HG02642 (cell line): ENCODE measurements around the gene PLEKHH1.
"Not testable (repeated sequence)": the region's sequence is repeated elsewhere in the genome, so short reads cannot be mapped to it uniquely, and the experiment has no call there.

Experiments
- ATAC-seq: cut with Tn5 transposase; IDR thresholded peaks from one replicate; pipeline ENCODE4 v1.9.1; 2021; ENCODE audit warnings: mild to moderate bottlenecking; ENCODE audit not compliant: unreplicated experiment, poor library complexity

The PLEKHH1 gene

DNA sequence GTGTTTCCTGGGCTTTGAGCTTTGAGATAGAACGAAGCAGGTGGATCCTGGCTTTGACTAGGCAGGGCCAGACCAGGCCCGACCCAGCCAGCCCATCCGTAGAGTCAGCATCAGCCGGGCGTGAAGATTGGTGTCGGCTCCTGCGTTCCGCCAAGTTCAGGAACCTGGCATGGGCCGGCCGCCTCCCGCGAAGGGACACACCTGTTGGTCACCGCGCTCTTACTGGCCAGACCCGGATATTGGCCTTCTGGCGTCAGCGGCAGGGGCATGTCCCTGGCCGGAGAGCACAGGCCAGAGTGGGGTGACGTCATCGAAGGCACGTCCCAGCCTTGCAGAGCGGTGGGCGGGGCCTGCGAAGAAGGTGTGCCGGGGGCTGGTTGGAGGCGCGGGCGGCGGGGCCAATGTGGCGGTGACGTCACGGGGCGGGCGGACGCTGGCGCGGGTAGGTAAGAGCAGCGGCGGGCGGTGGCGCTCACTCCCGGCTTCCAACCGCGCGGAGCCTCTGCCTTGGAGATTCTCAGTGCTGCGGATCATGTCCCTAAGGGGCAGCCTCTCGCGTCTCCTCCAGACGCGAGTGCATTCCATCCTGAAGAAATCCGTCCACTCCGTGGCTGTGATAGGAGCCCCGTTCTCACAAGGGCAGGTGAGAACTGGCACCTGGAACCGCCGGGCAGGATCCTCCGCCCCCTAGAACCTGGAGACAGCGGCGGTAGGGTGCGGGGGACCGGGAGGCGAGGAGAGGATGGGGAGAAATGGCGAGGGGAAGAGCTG, 86.5 kb downstream of the PLEKHH1 start, which contains the start of gene ARG2:
ARG2 (plus strand) TSS at position 475 of the 771 bp plus-strand sequence; CDS start at position 533, 58 bp downstream.
- peak; percentile 96 for ATAC-seq

DNA sequence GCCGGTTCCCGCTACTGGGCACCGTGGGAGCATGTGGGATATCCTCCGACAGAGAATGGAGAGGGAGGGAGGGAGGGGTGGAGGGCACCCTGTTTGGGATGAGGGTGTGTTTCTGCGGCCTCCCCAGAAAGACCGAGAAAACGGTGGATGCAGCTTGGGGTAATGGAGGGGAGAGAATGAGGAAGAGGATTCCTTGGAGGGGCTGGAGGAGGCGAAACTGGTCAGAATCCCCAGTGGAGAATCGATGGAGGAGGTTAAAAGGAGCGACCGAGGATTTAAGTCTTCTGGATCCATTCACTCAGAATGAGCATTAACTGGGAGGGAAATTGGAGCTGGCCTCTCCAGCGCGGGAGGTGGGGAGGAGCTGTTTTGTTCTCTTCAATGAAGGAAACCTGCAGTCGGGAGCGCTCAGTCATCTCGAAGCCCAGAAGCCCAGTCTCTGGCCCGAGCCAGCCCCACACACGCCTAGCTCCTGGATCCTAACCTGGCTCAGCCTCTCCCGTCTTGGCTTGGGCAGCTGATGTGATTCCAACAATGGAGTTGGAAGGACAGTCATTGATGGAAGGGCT, 87.2 kb downstream of the PLEKHH1 start:
- no peak for ATAC-seq

DNA sequence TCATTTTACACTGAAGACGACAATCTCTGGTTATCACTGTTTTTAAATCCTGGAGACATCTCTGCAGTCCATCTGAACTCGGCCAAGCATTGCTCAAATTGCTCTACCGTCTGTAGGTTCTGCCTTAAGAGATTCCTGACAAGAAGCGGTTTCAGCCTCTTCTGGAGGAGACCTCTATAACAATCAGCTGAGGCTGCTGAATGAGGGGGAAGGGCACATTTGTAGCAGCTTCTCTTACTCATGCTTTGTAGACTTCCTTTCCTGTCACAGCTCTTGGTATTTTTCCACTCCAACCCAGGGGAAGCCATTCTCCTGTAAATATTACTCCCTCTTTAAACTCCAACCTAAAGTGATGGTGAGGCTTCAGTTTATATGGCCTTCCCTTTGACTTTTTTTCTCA, 89.6 kb downstream of the PLEKHH1 start:
- ATAC-seq, result no peak

DNA sequence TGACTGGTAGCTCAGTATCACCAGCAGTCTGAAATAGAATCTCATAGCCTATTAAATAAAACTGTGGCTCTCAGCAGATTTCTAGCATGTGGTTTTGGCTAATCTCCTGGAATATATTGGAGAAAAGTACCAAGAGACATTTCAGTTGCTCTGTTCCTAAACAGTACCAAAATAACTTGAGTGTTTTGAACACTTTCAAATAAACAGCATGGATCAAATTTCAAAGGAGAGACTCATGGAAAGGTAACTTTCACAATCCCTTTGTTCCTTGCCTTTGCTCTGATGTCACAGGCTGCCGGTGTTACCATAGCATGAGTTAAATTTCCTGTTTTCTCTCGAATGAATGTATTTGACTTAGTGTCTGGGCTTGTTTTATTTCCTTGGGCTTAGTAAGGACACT, 90.0 kb downstream of the PLEKHH1 start:
- ATAC-seq, result no peak

DNA sequence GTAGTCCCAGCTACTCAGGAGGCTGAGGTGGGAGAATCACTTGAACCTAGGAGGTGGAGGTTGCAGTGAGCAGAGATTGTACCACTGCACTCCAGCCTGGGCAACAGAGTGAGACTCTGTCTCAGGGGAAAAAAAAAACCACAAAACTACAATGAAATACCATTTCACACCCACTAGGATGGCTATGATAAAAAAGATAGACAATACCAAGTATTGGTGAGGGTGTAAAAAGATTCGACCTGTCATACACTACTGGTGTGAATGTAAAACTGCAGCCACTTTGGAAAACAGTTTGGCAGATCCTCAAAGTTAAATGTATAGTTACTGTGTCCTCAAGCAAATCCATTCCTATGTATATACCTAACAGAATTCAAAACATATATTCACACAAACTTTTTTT, 93.0 kb downstream of the PLEKHH1 start:
- not testable (repeated sequence) for ATAC-seq

DNA sequence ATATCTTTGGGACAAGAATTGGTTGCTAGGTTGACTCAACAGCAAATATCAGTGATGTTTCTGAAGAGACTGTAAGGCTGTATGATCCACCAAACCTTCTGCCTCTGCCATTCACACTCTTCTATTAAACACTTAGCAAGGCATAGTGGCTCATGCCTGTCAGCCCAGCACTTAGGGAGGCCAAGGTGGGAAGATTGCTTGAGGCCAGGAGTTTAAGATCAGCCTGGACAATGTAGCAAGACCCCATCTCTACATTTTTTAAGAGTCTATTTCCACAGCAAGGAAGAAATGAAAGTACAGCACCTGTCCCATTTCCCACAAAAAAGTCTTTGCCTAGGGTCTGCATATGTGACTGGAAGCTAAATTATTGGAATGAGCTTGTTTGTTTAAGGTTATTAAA, 94.4 kb downstream of the PLEKHH1 start:
- ATAC-seq, result no peak

DNA sequence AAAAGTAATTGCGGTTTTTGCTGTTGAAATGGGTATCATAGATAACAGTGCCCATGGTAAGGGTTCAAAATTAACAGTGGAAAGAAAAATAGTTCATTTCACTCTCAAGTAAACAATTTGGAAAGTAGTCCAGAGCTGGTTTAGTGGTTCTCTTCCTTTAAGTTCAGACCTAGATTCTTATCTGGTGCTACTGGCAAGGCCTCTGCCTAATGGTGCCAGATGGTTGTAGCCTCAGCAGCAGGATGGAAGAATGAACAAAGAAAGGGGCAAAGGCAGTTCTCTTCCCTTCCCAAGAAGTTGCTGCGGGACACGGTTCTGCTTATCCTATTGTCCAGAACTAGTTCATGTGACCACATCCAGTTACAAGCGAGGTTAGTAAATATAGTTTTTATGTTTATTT, 97.1 kb downstream of the PLEKHH1 start:
- no peak for ATAC-seq

DNA sequence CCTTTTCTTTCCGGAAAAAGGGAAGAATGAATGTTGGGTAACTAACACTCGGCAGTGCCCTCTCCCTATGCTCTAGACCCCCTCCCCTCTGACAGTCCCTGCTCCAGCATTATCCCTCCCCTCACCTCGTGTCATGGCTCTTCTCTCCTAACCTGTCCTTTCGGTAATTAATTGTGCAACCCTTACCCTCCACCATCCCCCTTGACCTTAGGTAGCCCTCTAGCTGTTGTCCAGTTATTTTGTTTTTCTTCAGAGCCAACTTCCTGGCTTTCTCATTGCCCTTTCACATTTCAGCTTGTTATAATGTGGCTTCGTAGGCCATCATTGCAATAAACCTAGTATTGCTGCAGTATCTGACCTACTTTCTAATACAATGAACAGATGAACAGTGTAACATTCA, 97.8 kb downstream of the PLEKHH1 start:
- no peak for ATAC-seq

DNA sequence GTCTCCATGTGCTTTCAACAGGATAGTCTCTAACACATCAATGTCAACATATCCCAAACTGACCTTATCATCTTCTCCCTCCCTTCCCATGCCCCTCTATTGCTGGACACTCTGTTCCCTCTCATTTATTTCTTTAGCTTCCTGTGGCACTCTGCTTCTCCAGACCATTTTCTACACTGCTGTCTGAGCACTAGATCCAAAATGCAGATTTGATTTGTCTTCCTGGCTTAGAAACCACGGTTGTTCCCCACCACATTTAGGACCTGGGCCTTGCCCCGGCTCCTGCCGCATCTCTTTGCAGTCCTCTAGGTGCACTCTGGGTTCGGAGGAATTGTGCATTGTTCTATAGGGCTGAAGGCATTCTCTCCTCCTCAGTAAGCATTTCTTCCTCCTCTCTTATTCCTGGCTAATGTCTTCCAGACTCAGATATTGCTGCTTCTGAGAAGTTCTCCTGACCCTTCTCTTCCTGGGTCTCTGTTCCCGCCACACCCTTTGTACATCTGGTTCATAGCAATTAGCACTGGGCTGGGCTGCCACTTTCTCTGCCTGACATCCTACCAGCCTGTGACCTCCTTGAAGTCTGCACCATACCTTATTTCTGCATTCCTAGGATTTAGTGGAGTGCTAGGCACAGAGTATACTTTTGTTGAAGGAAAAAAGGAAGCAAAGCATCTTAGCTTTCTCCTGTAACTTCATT, 100.5 kb downstream of the PLEKHH1 start:
- no peak for ATAC-seq

DNA sequence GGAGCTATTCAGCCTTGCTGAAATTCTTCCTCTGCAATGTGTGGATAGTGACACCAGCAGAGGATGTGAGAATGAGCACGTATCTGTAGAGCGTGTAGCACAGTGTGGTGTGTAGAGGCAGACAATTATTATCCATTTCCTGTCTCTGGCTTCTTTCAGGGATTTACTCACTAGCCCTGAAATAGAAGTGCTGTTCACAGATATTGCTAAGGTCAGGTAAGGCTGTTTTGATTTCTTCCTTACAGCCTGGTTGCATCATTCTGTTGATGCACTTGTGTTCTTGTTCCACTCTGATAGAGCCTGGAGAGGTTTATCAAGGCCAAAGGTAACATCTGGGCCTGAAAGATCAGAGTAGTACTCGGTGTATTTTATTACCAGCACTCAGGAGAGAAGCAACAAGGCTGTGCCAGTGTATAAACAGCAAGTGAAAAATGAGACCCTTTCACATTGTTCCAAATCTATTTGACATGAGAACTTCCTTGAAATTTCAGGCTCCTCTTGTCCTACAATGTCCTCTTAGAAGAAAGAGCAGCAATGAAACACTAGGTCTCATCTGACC, 103.3 kb downstream of the PLEKHH1 start:
- ATAC-seq, result peak; percentile 45

DNA sequence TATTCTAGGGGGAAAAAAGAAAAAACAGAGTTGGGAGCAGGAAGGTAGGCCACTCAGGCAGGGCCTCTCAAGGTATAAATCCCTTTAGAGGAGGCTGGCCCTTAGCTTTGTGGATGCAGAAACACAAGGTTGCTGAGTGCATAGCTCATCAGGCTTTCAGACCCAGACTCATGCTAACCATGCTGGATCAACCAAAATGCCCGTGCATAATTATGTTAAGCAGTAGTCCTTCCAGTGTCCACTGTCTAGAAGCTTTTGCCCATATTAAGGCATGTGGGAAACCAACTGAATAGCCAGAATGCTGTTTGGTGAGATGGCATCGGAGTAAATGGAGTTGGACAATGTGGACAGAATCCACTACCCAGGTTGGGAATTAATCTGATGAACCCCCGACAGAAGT, 105.6 kb downstream of the PLEKHH1 start:
- no peak for ATAC-seq
